A673 (cell line): Measurements from ENCODE around the gene GRB14. TPM values are rescaled to one million over a fixed set of nuclear protein-coding genes. Genes with fewer than 3 reads are reported as not detected.
A peak's percentile ranks its signal among the peaks of the same experiment; 100 is the strongest.

Experiments
- BruUV-seq: library from RNA; stranded (reverse); fragments of 400-500 nt; replicated peaks from 2 replicates; lab custom pipeline; 2021; lab: Mats Ljungman, UMichigan
- CTCF ChIA-PET: fragments of 300-600 bp; sonication (Branson Sonifier 250); formaldehyde crosslinking; loops from one replicate; lab custom pipeline; 2022; ENCODE audit warnings: antibody characterized with exemption; lab: Charles Lee
- POLR2A ChIA-PET: fragments of 300-600 bp; sonication (Branson Sonifier 250); formaldehyde crosslinking; loops from one replicate; lab custom pipeline; 2022; ENCODE audit warnings: antibody characterized with exemption; ENCODE audit not compliant: low non-redundant PET; lab: Charles Lee
- DNase-seq: peaks from one replicate; pipeline ENCODE4 v3.0.0-alpha.2; 2015; ENCODE audit warnings: low spot score
- H3K27ac ChIP-seq: fragments of 200-600 bp; sonication (generic); 2 replicates; pipeline ENCODE4 v1.5.1; 2016; ENCODE audit warnings: mixed run types, low read depth, mild to moderate bottlenecking, mixed read lengths, antibody characterized with exemption, low read length; ENCODE audit not compliant: poor library complexity, severe bottlenecking
- H3K27me3 ChIP-seq: fragments of 200-600 bp; sonication (generic); replicated peaks from 2 replicates; pipeline ENCODE4 v1.6.1; 2017; ENCODE audit warnings: mixed run types, low read depth, mild to moderate bottlenecking, mixed read lengths, antibody characterized with exemption, low read length; ENCODE audit not compliant: insufficient read depth, poor library complexity
- H3K36me3 ChIP-seq: fragments of 200-600 bp; sonication (generic); 2 replicates; pipeline ENCODE4 v1.6.1; 2016; ENCODE audit warnings: mixed run types, mild to moderate bottlenecking, mixed read lengths, antibody characterized with exemption, low read length; ENCODE audit not compliant: insufficient read depth, poor library complexity, severe bottlenecking
- H3K4me1 ChIP-seq: fragments of 200-600 bp; sonication (generic); 2 replicates; pipeline ENCODE4 v1.6.1; 2017; ENCODE audit warnings: mixed run types, mild to moderate bottlenecking, mixed read lengths, antibody characterized with exemption, low read length; ENCODE audit not compliant: insufficient read depth, poor library complexity, severe bottlenecking
- H3K4me3 ChIP-seq: fragments of 200-600 bp; sonication (generic); 2 replicates; pipeline ENCODE4 v1.5.1; 2016; ENCODE audit warnings: low read depth, mixed run types, mild to moderate bottlenecking, mixed read lengths, low read length; ENCODE audit not compliant: poor library complexity, severe bottlenecking
- H3K9me3 ChIP-seq: fragments of 200-600 bp; sonication (generic); 2 replicates; pipeline ENCODE4 v1.6.1; 2016; ENCODE audit warnings: mixed run types, low read depth, mild to moderate bottlenecking, mixed read lengths, antibody characterized with exemption, low read length; ENCODE audit not compliant: poor library complexity, severe bottlenecking
- EZH2 ChIP-seq: fragments of 200-600 bp; sonication (generic); IDR thresholded peaks from 2 replicates; pipeline ENCODE4 v1.6.1; 2017; ENCODE audit warnings: borderline replicate concordance, low read depth, mild to moderate bottlenecking, mixed read lengths, antibody characterized with exemption, low read length; ENCODE audit not compliant: poor library complexity, severe bottlenecking
- intact Hi-C: fragments of 100-400 bp; cut with micrococcal nuclease; formaldehyde crosslinking; loops from one replicate; pipeline ENCODE4 v1.10.0; 2022; ENCODE audit not compliant: unreplicated experiment
- total RNA-seq: library from RNA; stranded (reverse); gene quantifications from 2 replicates; pipeline ENCODE4 v1.2.3, GENCODE V29; 2021
- TF ChIP-seq, protein P1 (sequence below): fragments of 300-800, 200-600 bp; sonication (generic); conservative IDR thresholded peaks from 2 replicates; pipeline ENCODE4 v1.5.1; 2017; ENCODE audit warnings: low read depth, mild to moderate bottlenecking, antibody characterized with exemption, low read length, moderate library complexity, mixed read lengths

The GRB14 gene
- total RNA-seq, 1 experiment from 2014 or later = 0.73 TPM

DNA sequence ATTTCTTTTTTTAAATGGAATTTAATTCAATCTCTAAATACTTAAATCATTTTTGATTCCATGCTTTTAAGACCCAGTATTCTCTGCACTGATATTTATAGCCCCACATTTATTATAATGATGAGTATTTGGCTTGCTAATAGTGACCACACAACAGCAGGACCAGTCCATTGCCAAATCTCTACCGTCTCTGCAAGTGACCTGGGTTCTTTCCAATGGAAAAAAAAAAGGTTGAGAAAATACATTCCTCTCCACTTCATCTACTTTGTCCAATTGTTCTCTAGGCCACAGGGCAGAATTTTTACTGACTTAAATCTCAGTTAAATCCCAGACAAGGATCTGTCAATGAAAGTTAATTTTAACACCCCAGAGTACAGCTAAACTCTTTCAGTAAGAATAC lies 20.5 kb downstream of the GRB14 start:
- Histone ChIP-seq H3K4me1 (no peaks in the 10 kb centered on the region), H3K36me3 (no peaks in the 10 kb centered on the region), H3K27ac (no peak overlapping the region), H3K27me3 (no peaks in the 10 kb centered on the region), H3K4me3 (no peak overlapping the region), H3K9me3 (no peaks in the 10 kb centered on the region)
- no peak for TF ChIP-seq EZH2
- TF ChIP-seq, protein P1, sequence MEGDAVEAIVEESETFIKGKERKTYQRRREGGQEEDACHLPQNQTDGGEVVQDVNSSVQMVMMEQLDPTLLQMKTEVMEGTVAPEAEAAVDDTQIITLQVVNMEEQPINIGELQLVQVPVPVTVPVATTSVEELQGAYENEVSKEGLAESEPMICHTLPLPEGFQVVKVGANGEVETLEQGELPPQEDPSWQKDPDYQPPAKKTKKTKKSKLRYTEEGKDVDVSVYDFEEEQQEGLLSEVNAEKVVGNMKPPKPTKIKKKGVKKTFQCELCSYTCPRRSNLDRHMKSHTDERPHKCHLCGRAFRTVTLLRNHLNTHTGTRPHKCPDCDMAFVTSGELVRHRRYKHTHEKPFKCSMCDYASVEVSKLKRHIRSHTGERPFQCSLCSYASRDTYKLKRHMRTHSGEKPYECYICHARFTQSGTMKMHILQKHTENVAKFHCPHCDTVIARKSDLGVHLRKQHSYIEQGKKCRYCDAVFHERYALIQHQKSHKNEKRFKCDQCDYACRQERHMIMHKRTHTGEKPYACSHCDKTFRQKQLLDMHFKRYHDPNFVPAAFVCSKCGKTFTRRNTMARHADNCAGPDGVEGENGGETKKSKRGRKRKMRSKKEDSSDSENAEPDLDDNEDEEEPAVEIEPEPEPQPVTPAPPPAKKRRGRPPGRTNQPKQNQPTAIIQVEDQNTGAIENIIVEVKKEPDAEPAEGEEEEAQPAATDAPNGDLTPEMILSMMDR = no peak
- CTCF ChIA-PET = interaction anchor here (1.0 kb wide), 1 partner anchor 41 kb away, joined by 6 read pairs; no protein-coding TSS in a partner anchor
- intact Hi-C loops = loop anchor here (1.0 kb wide), 1 partner anchor 40 kb away; no protein-coding TSS in a partner anchor
- no peak for DNase-seq
- BruUV-seq = no TSS peak
- POLR2A ChIA-PET = no interaction called here

DNA sequence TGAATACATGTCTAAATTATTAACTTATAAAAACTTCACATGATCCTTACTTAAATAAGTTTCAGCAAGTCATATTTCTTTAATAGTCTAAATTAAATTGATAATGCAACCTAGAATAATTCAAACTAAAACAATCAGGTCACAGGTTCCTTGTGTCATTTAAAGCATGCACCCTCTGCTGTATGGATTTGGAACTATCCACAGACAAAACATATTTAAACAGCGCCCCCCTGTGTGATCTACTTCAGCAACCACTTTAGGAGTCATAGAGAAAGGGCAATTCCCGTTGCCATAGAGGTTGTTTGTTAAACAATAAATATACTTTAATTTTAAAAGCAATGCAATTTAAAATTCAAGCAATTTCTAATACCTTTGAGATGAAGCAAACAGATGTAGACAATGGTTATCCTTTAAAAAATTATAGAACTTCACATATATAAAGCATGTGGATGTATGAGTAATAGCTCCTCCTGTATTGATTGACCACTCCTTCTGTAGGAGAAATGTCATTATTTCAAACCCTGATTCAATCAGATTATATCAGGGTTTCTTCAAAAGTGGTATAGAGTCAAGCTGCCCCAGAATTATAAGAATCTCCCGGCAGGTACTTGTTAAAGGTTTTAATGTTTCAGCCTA lies 21.2 kb downstream of the GRB14 start:
- intact Hi-C loops = loop anchor here (1.0 kb wide), 1 partner anchor 40 kb away; no protein-coding TSS in a partner anchor
- POLR2A ChIA-PET = no interaction called here
- H3K4me3 ChIP-seq = no peak overlapping the region

DNA sequence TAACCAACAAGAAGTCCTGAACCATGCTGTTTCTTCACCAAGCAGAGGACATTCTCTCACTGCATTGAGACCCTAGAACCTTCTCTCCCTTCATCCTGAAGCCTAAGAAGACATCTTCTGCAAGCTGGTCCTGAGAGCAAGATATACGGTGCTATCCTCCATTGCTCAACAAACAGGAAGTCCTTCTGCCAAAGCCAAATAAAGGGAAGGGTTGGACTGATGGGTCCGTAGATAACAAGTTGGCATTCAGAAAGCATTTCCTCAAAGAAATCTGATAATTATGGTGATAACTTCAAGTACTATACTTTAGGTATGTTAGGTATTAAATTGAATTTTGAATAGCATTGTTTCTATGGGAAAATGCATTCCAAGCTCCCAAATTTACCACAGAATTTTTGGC lies 23.3 kb downstream of the GRB14 start:
- no TSS peak for BruUV-seq
- ChIA-PET CTCF (interaction anchor here (0.6 kb wide), 1 partner anchor 232 kb away, joined by 6 read pairs; no protein-coding TSS in a partner anchor), POLR2A (no interaction called here)
- Histone ChIP-seq H3K4me3 (no peak overlapping the region), H3K27ac (no peak overlapping the region), H3K4me1 (no peaks in the 10 kb centered on the region), H3K27me3 (no peaks in the 10 kb centered on the region), H3K36me3 (no peaks in the 10 kb centered on the region), H3K9me3 (no peaks in the 10 kb centered on the region)
- TF ChIP-seq EZH2 = no peak
- TF ChIP-seq, protein P1 = no peak
- no peak for DNase-seq
- intact Hi-C loops = no loop called here

More for the DNA sequence above, 21.2 kb downstream of the GRB14 start:
- Histone ChIP-seq H3K27me3 (no peaks in the 10 kb centered on the region), H3K9me3 (no peaks in the 10 kb centered on the region), H3K4me1 (no peaks in the 10 kb centered on the region), H3K36me3 (no peaks in the 10 kb centered on the region), H3K27ac (no peak overlapping the region)
- CTCF ChIA-PET = interaction anchor here (0.5 to 1.0 kb wide), 2 partner anchors 40 to 777 kb away, joined by 3 to 6 read pairs; no protein-coding TSS in a partner anchor
- BruUV-seq = no TSS peak
- no peak for TF ChIP-seq EZH2
- TF ChIP-seq, protein P1 = peak; percentile 99
- DNase-seq = peak; percentile 84
